ENCODE data around the gene CGNL1.

CGNL1 gene

DNA sequence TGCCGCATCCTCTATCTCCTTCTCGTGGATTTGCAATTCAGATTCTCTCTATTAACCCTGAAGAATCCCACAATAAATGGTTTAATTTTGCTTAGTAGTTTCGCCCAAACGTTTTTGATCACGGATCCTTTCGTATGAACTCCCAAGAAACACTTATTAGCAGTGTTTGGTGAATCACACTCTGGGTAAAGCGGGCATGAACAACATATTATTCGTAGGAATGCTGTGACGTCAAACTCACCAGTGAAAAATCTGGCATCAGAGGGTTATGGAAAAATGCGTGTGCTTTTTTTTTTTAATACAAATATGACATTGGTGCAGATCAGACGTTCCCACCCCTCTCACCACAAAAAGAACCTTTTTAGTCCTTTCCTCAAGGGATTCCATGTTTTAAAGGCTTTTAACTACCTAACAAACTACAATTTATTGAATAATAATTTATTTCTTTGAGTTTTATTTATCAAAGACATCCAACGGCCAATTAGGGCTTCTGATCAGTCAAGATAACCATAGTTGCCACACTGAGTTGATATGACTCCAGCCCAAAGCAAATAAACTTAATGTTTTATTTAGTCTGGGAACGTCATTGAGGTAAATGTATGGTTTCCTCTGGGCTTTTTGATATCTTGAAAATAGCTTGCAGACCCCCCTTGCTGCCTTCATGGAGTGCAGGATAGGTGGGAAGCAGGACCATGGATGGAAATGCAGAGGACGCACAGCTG, 45.5 kb upstream of the CGNL1 start:
- DNase-seq: no peak

DNA sequence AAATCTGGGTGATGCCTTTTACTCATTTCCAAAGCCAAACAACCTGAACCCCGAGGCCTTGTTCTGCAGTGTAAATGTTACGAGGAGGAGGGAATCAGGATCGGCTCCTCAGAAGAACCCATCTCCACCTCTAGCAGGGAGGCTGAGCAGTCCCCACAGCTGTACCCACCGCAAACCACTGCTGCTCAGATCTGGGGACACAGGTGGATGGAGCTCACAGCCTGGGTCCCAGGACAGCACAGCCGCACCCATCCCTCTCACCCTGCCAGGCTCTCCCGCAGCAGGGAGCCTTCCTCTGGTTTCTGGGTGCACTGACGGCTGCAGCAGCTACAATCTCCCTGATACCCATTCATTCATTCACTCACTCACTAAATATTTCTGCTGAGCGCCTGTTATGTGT, 44.0 kb upstream of the CGNL1 start:
- ChIA-PET CTCF (interaction anchor here (0.8 to 1.0 kb wide), 2 partner anchors 197 to 202 kb away, joined by 3 to 5 read pairs; no protein-coding TSS in a partner anchor), POLR2A (no interaction called here)
- Histone ChIP-seq H3K27me3 (replicated peaks in 2 of 5; ENCODE audit: control insufficient read depth in 4 of 5, insufficient read depth in 5 of 5, low read length in 4 of 5) (no peaks in the 10 kb centered on the region), H3K4me1 (ENCODE audit: control extremely low read depth in 1 of 4, control insufficient read depth in 4 of 4, insufficient read depth in 4 of 4, low read length in 3 of 4) (peaks cover 0 to 28% (median 7%) of the 10 kb centered on the region in 4 experiments), H3K9me3 (ENCODE audit: control extremely low read depth in 1 of 5, control insufficient read depth in 4 of 5, insufficient read depth in 2 of 5, low read depth in 1 of 5, low read length in 4 of 5) (no peaks in the 10 kb centered on the region), H3K27ac (ENCODE audit: insufficient read depth in 1 of 2, low read depth in 1 of 2, low read length in 2 of 2, poor library complexity in 1 of 2, severe bottlenecking in 2 of 2) (no peak overlapping the region), H3K36me3 (ENCODE audit: control insufficient read depth in 4 of 4, insufficient read depth in 4 of 4, low read length in 3 of 4) (no peaks in the 10 kb centered on the region), H3K4me3 (ENCODE audit: control insufficient read depth in 1 of 7, extremely low read depth in 1 of 7, insufficient read depth in 4 of 7, low read depth in 2 of 7, low read length in 6 of 7) (no peak overlapping the region)
- 98% methylated on average over 5 of the region's 8 CpGs for WGBS (ENCODE audit: insufficient coverage)
- no peak for DNase-seq

More for the DNA sequence above, 45.5 kb upstream of the CGNL1 start:
- Histone ChIP-seq H3K9me3 (ENCODE audit: control extremely low read depth in 1 of 5, control insufficient read depth in 4 of 5, insufficient read depth in 2 of 5, low read depth in 1 of 5, low read length in 4 of 5) (no peaks in the 10 kb centered on the region), H3K27ac (ENCODE audit: insufficient read depth in 1 of 2, low read depth in 1 of 2, low read length in 2 of 2, poor library complexity in 1 of 2, severe bottlenecking in 2 of 2) (no peak overlapping the region), H3K27me3 (replicated peaks in 2 of 5; ENCODE audit: control insufficient read depth in 4 of 5, insufficient read depth in 5 of 5, low read length in 4 of 5) (no peaks in the 10 kb centered on the region), H3K36me3 (ENCODE audit: control insufficient read depth in 4 of 4, insufficient read depth in 4 of 4, low read length in 3 of 4) (no peaks in the 10 kb centered on the region), H3K4me1 (ENCODE audit: control extremely low read depth in 1 of 4, control insufficient read depth in 4 of 4, insufficient read depth in 4 of 4, low read length in 3 of 4) (peaks cover 0 to 28% (median 7%) of the 10 kb centered on the region in 4 experiments), H3K4me3 (ENCODE audit: control insufficient read depth in 1 of 7, extremely low read depth in 1 of 7, insufficient read depth in 4 of 7, low read depth in 2 of 7, low read length in 6 of 7) (no peak overlapping the region)
- 75% methylated on average over 7 of the region's 14 CpGs for WGBS (ENCODE audit: insufficient coverage)
- ChIA-PET POLR2A (no interaction called here), CTCF (interaction anchor here (1.1 to 2.0 kb wide), 2 partner anchors 15 to 196 kb away, joined by 3 to 6 read pairs; no protein-coding TSS in a partner anchor)

DNA sequence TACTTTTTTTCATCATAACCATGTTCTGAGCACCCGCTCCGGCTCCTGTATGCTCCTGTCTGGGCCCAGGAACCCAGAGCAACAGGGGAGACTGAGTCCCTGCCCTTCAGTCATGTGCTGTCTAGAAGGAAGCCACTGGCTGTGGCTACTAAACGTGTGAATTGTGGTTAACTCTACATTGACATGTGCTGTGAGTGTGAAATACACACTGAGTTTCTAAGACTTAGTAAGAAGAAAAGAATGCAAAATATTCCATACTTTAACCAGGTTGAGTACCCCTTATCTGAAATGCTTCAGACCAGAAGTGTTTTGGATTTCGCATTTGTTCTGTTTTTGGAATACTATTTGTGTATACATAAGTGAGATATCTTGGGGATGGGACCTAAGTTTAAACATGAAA, 42.8 kb upstream of the CGNL1 start:
- no peak for DNase-seq
- ChIA-PET CTCF (interaction anchor here (1.0 to 2.5 kb wide), 2 partner anchors 188 to 194 kb away, joined by 3 to 8 read pairs; no protein-coding TSS in a partner anchor), POLR2A (no interaction called here)
- no peak overlapping the region for H3K4me3 ChIP-seq (ENCODE audit: control insufficient read depth in 1 of 7, extremely low read depth in 1 of 7, insufficient read depth in 4 of 7, low read depth in 2 of 7, low read length in 6 of 7)
- no peak overlapping the region for H3K27ac ChIP-seq (ENCODE audit: insufficient read depth in 1 of 2, low read depth in 1 of 2, low read length in 2 of 2, poor library complexity in 1 of 2, severe bottlenecking in 2 of 2)
- no CpG with 5 or more reads among the region's 4 CpGs for WGBS (ENCODE audit: insufficient coverage)
- peaks cover 0 to 37% (median 15%) of the 10 kb centered on the region in 4 experiments for H3K4me1 ChIP-seq (ENCODE audit: control extremely low read depth in 1 of 4, control insufficient read depth in 4 of 4, insufficient read depth in 4 of 4, low read length in 3 of 4)
- no peaks in the 10 kb centered on the region for H3K36me3 ChIP-seq (ENCODE audit: control insufficient read depth in 4 of 4, insufficient read depth in 4 of 4, low read length in 3 of 4)
- H3K9me3 ChIP-seq (ENCODE audit: control extremely low read depth in 1 of 5, control insufficient read depth in 4 of 5, insufficient read depth in 2 of 5, low read depth in 1 of 5, low read length in 4 of 5): no peaks in the 10 kb centered on the region
- H3K27me3 ChIP-seq (replicated peaks in 2 of 5; ENCODE audit: control insufficient read depth in 4 of 5, insufficient read depth in 5 of 5, low read length in 4 of 5): no peaks in the 10 kb centered on the region

DNA sequence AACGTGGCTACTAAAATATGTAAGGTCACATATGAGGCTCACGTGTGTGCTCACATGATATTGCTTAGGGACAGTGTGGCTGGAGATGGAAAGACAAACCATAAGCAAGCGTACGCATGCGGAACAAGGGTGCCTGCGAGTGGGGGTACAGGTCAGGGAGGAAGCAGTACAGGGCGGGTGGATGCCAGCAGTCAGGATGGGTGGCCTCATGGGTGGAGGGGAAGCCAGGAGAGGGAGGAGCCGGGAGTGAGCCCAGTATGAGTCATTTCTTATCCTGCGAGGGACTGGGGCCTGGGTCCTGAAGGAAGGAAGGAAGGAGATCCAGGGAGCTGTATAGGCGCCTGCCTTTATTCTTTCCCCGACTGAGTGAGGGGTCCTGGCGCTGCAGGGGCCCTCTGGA, 42.0 kb upstream of the CGNL1 start:
- WGBS (ENCODE audit: insufficient coverage): 81% methylated on average over 11 of the region's 12 CpGs
- no peak for DNase-seq
- ChIA-PET POLR2A (no interaction called here), CTCF (interaction anchor here (1.0 to 2.5 kb wide), 2 partner anchors 189 to 194 kb away, joined by 3 to 8 read pairs; no protein-coding TSS in a partner anchor)
- Histone ChIP-seq H3K36me3 (ENCODE audit: control insufficient read depth in 4 of 4, insufficient read depth in 4 of 4, low read length in 3 of 4) (no peaks in the 10 kb centered on the region), H3K27ac (ENCODE audit: insufficient read depth in 1 of 2, low read depth in 1 of 2, low read length in 2 of 2, poor library complexity in 1 of 2, severe bottlenecking in 2 of 2) (no peak overlapping the region), H3K9me3 (ENCODE audit: control extremely low read depth in 1 of 5, control insufficient read depth in 4 of 5, insufficient read depth in 2 of 5, low read depth in 1 of 5, low read length in 4 of 5) (no peaks in the 10 kb centered on the region), H3K4me1 (ENCODE audit: control extremely low read depth in 1 of 4, control insufficient read depth in 4 of 4, insufficient read depth in 4 of 4, low read length in 3 of 4) (peaks cover 0 to 37% (median 15%) of the 10 kb centered on the region in 4 experiments), H3K4me3 (ENCODE audit: control insufficient read depth in 1 of 7, extremely low read depth in 1 of 7, insufficient read depth in 4 of 7, low read depth in 2 of 7, low read length in 6 of 7) (no peak overlapping the region), H3K27me3 (replicated peaks in 2 of 5; ENCODE audit: control insufficient read depth in 4 of 5, insufficient read depth in 5 of 5, low read length in 4 of 5) (no peaks in the 10 kb centered on the region)

DNA sequence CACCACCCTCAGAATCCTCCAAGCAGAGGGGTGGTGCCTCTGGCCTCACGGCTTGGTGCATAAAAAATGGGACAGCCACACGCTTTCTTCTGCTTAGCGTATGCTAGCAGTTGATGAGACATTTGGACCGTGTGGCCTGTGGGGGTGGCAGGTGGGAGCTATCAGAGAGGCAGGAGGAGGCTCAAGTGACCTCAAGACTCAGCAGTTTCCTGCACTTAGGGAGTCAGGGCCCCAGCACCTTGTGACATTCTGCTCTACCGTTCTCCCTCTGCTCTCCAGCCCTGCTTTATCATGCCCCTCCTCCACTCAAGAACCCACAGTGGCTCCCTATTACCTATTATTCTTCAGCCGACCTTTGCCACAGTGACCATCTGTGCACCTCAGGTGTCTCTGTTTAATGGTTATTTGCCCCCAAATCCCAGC, 41.0 kb upstream of the CGNL1 start:
- H3K27ac ChIP-seq (ENCODE audit: insufficient read depth in 1 of 2, low read depth in 1 of 2, low read length in 2 of 2, poor library complexity in 1 of 2, severe bottlenecking in 2 of 2): no peak overlapping the region
- 71% methylated on average over 6 of the region's 6 CpGs for WGBS (ENCODE audit: insufficient coverage)
- ChIA-PET CTCF (interaction anchor here (1.1 to 2.5 kb wide), 2 partner anchors 13 to 193 kb away, joined by 3 to 8 read pairs; no protein-coding TSS in a partner anchor), POLR2A (no interaction called here)
- peak in 1 of 3 donors; percentile 24 for DNase-seq
- H3K4me1 ChIP-seq (ENCODE audit: control extremely low read depth in 1 of 4, control insufficient read depth in 4 of 4, insufficient read depth in 4 of 4, low read length in 3 of 4): peaks cover 0 to 27% (median 10%) of the 10 kb centered on the region in 4 experiments
- H3K27me3 ChIP-seq (replicated peaks in 2 of 5; ENCODE audit: control insufficient read depth in 4 of 5, insufficient read depth in 5 of 5, low read length in 4 of 5): no peaks in the 10 kb centered on the region
- no peaks in the 10 kb centered on the region for H3K36me3 ChIP-seq (ENCODE audit: control insufficient read depth in 4 of 4, insufficient read depth in 4 of 4, low read length in 3 of 4)
- no peaks in the 10 kb centered on the region for H3K9me3 ChIP-seq (ENCODE audit: control extremely low read depth in 1 of 5, control insufficient read depth in 4 of 5, insufficient read depth in 2 of 5, low read depth in 1 of 5, low read length in 4 of 5)
- no peak overlapping the region for H3K4me3 ChIP-seq (ENCODE audit: control insufficient read depth in 1 of 7, extremely low read depth in 1 of 7, insufficient read depth in 4 of 7, low read depth in 2 of 7, low read length in 6 of 7)

DNA sequence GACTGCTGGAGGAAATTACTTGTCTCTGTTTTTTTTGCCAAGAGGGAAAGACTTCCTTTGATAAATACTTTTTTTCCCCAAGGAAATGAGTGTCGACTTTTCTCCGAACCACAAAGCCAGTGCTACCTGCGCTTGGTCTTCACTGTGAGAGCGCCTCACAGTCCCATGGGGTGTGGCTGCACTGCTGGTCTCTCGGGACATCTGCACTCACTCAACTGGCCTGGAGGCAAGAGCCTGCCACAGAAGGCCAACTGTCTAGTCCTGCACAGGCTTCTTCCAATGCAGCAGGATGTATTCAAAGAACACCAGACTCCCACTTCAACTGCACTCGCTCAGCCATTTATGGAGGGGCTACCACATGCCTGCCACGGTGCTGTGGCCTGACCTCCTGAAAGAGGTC, 40.6 kb upstream of the CGNL1 start:
- CTCF ChIA-PET: interaction anchor here (1.1 to 2.5 kb wide), 2 partner anchors 12 to 192 kb away, joined by 3 to 8 read pairs; no protein-coding TSS in a partner anchor
- no peak overlapping the region for H3K27ac ChIP-seq (ENCODE audit: insufficient read depth in 1 of 2, low read depth in 1 of 2, low read length in 2 of 2, poor library complexity in 1 of 2, severe bottlenecking in 2 of 2)
- 65% methylated on average over 7 of the region's 7 CpGs for WGBS (ENCODE audit: insufficient coverage)
- POLR2A ChIA-PET: no interaction called here
- no peak overlapping the region for H3K4me3 ChIP-seq (ENCODE audit: control insufficient read depth in 1 of 7, extremely low read depth in 1 of 7, insufficient read depth in 4 of 7, low read depth in 2 of 7, low read length in 6 of 7)
- no peaks in the 10 kb centered on the region for H3K9me3 ChIP-seq (ENCODE audit: control extremely low read depth in 1 of 5, control insufficient read depth in 4 of 5, insufficient read depth in 2 of 5, low read depth in 1 of 5, low read length in 4 of 5)
- DNase-seq: no peak
- H3K36me3 ChIP-seq (ENCODE audit: control insufficient read depth in 4 of 4, insufficient read depth in 4 of 4, low read length in 3 of 4): no peaks in the 10 kb centered on the region
- peaks cover 0 to 23% (median 8%) of the 10 kb centered on the region in 4 experiments for H3K4me1 ChIP-seq (ENCODE audit: control extremely low read depth in 1 of 4, control insufficient read depth in 4 of 4, insufficient read depth in 4 of 4, low read length in 3 of 4)
- no peaks in the 10 kb centered on the region for H3K27me3 ChIP-seq (replicated peaks in 2 of 5; ENCODE audit: control insufficient read depth in 4 of 5, insufficient read depth in 5 of 5, low read length in 4 of 5)

DNA sequence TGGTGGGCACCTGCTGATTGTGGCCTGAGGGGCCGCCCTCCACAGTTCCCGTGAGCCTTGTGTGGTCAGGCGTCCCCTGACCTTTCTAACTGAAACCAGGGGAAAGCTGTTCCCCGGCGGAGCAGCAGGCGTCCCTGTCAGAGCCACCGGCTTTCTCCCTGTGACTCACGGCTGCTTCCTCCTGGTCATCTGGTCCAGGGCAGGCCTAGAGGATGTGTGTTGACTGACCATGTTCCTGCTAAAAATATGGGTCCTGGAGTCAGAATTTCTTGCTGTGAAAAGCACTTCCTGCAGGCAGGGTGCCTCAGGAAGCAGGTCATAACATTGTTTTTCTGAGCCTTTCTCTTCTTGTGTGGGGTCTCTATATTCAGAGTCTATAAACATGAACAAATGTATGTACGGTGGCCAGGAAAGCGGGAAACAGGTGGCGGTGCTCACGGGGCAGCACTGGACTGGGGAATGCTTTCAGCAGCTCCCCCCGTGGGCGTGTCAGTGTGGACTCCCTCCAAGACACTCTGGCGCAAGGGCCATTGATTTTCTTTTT, 38.4 kb upstream of the CGNL1 start:
- H3K36me3 ChIP-seq (ENCODE audit: control insufficient read depth in 4 of 4, insufficient read depth in 4 of 4, low read length in 3 of 4): no peaks in the 10 kb centered on the region
- no peaks in the 10 kb centered on the region for H3K27me3 ChIP-seq (replicated peaks in 2 of 5; ENCODE audit: control insufficient read depth in 4 of 5, insufficient read depth in 5 of 5, low read length in 4 of 5)
- ChIA-PET CTCF (interaction anchor here (1.1 to 7.2 kb wide), 3 partner anchors 187 to 204 kb away, joined by 3 to 151 read pairs (median 3); no protein-coding TSS in a partner anchor), POLR2A (no interaction called here)
- WGBS (ENCODE audit: insufficient coverage): 42% methylated on average over 14 of the region's 15 CpGs
- no peaks in the 10 kb centered on the region for H3K9me3 ChIP-seq (ENCODE audit: control extremely low read depth in 1 of 5, control insufficient read depth in 4 of 5, insufficient read depth in 2 of 5, low read depth in 1 of 5, low read length in 4 of 5)
- no peak for DNase-seq
- H3K4me1 ChIP-seq (ENCODE audit: control extremely low read depth in 1 of 4, control insufficient read depth in 4 of 4, insufficient read depth in 4 of 4, low read length in 3 of 4): peaks cover 0 to 23% (median 8%) of the 10 kb centered on the region in 4 experiments
- H3K4me3 ChIP-seq (ENCODE audit: control insufficient read depth in 1 of 7, extremely low read depth in 1 of 7, insufficient read depth in 4 of 7, low read depth in 2 of 7, low read length in 6 of 7): peak overlapping the region in 1 of 7 experiments; percentile 16
- no peak overlapping the region for H3K27ac ChIP-seq (ENCODE audit: insufficient read depth in 1 of 2, low read depth in 1 of 2, low read length in 2 of 2, poor library complexity in 1 of 2, severe bottlenecking in 2 of 2)

All from common myeloid progenitor, CD34-positive (primary cell).